SK-N-SH treated with all-trans-retinoic acid at 6 μM for 48 hours (cell line): ENCODE measurements around the gene PPP1R3C.

ENCODE experiments used
- BACH2 ChIP-seq: fragments of 250-450 bp; sonication (Bioruptor Pico); IDR thresholded peaks from 2 replicates; pipeline ENCODE4 v1.9.0; 2021; ENCODE audit warnings: mild to moderate bottlenecking, borderline replicate concordance
- PATZ1 ChIP-seq: fragments of 250-450 bp; sonication (Bioruptor Pico); IDR thresholded peaks from 2 replicates; pipeline ENCODE4 v1.8.0; 2020; ENCODE audit warnings: mild to moderate bottlenecking, moderate library complexity, borderline replicate concordance
- ZFP30 ChIP-seq: fragments of 450-650 bp; formaldehyde crosslinking; IDR thresholded peaks from 2 replicates; pipeline ENCODE4 v1.5.0; 2022; ENCODE audit warnings: mild to moderate bottlenecking, moderate library complexity

GRCh38 chr10:91593834-91594233 lies 39.0 kb downstream of the PPP1R3C start:
- TF ChIP-seq PATZ1 (no peak), ZFP30 (no peak), BACH2 (no peak)
